GM18907 (cell line): ENCODE data around the gene KRTAP10-5.
"Not testable (repeated sequence)": the region's sequence is repeated elsewhere in the genome, so short reads cannot be mapped to it uniquely, and the experiment has no call there.

Source experiments
- ATAC-seq: cut with Tn5 transposase; IDR thresholded peaks from one replicate; pipeline ENCODE4 v1.9.1; 2021; ENCODE audit warnings: mild to moderate bottlenecking, moderate library complexity; ENCODE audit not compliant: unreplicated experiment

Gene KRTAP10-5

DNA sequence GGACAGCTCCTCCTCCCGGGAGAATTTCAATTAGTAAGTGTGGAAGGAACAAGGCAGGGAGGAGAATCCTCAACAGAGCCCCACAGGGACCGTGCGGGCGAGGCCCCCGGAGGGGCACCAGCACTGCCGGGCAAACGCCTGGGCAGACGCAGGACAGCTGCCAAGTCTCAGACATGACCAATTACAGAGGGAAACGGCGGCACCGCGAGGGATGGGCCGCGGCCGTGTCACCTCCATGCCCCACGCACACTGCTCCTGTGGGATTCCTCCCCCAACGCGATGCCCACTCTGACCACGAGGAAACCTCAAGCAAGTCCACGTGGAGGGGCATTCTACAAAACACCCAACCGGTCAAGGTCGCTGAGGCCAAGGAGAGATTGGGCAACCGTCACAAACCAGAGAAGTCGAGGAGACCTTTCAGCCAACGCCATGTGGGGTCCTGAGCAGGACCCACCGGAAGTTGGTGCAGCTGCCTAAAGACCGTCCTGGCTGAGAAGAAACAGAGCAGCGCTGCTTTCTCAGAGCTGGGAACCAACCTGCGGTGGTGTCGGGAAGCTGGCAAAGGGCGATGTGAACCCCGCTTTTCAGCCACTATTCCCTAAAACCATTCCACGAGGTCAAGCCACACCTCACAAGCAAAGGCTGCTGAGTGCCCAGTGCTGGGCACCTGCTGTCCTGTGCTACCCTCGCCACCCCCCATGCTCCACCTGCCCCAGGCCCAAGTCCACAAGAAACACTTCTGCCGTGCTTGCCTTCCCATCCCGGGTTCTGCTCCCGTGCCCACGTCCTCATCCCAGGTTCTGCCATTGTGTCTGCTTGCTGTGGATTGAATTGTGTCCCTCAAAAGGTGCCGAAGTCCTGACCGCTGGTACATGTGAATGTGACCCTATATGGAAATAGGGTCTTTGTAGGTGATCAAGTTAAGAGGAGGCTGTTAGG is 8.3 kb downstream of the KRTAP10-5 start:
- ATAC-seq = no peak

DNA sequence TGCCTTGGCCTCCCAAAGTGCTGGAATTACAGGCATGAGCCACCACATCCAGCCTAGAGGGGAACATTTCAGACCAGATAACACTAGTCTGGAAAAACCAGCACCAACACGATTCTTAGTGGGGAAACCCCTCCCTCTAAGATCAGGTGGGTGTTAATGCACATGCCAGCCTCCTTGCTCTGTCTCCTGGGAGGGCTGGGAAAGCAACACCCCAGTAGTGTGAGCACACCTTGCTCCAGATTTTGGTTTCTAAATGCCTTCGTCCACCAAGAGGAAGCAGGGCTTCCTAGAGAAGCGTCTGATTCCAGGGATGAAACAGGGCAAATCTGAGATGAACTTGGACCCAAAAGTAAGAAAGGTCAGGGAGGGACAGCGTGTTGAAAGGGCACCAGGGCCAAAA is 9.1 kb downstream of the KRTAP10-5 start:
- ATAC-seq = no peak

DNA sequence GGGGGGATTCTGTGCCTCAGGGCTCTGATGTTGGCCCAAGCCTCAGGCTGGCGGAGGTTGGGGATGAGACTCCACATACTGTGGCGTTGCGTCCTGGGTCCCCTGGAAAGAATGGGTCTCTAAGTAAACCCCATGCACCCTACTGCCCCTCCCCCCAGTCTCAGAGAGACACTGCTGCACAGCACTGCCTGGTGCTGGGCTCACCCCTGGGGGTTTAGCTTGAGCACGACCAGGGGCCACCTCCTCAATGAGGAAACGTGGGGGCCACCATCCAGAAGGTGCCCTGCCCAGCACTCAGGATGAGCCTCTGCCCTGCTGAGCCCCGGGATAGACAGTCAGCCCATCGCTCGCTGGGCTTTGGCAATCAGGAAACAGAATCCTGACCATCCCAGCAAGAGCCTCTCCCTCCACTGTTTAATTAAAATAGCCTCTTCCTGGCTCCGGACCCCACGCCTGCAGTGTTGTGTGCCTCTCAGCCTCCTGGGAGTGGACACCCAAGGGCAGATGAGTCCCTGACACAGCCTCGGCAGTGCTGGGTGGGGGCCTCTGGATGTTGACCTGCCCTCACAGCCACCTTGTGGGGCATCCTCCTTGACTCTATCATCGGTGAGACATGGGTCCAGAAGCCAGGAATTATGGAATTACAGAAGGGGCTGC is 10.4 kb downstream of the KRTAP10-5 start:
- ATAC-seq = no peak

DNA sequence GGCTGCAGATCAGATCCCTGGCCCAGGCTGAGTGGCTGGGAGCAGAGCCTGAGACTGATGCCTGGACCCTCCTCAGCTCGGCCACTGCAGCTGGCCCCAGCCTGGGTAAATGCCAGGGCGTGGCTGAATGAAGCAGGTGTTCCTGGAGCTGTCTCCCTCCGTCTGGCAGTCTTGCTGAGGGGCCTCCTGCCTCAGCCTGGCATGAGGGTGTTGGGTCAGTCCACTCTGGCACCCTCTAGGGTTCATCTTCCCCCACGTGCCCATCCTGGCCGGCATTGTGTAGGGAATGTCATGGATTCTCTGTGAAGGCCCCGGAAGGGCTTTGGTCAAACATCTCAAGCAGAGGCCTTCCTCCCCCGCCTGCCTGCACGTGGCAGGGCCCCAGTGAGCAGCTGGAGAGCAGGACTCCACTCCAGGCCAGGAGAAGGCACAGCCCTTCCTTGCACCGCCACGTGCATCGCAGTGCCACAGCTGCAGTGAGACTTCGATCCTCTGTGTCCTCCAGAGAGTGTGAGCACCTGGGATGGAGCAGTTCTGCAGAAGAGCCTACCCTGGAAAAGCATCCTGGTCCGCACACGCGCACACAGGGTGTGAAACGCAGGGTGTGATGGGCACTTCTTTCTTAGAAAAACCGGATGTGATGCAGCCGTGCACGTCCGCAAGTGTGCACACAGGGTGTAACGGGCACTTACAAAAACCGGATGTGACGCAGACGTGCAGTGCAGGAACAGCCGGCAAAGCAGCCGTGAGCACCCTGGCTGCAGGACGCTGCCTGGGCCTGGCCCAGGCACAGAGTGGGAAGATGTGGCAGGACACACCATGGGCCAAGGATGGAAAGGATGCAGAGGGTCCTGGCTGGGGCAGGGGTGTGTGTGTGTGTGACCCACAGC is 11.5 kb downstream of the KRTAP10-5 start:
- ATAC-seq = no peak

DNA sequence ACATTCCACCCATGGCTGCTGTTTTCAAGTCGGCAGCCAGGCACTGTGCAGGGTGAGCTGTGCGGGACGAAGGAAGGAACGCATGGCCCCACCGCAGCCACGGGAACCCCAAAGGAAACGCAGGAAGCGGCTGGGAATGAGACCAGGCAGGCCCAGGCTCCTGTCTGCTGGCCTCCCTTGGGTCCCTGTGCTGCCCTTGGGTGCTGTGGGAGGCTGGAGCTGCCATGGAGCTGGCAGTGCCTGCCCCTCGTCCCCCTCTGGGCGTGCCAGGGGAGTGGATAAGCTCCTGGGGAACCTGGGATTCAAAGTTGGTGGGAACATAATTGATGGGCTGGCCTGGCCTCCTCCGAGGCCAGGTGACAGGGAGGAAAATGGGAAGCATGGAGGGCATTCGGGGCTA is 12.1 kb downstream of the KRTAP10-5 start:
- ATAC-seq = no peak

- ATAC-seq = no peak
These were observed 12.8 kb downstream of the KRTAP10-5 start for GRCh38 chr21:44567481-44568171.

- no peak for ATAC-seq
These were observed 14.0 kb downstream of the KRTAP10-5 start for GRCh38 chr21:44566403-44566802.

GRCh38 chr21:44564886-44565598 is 15.4 kb downstream of the KRTAP10-5 start:
- ATAC-seq = no peak

DNA sequence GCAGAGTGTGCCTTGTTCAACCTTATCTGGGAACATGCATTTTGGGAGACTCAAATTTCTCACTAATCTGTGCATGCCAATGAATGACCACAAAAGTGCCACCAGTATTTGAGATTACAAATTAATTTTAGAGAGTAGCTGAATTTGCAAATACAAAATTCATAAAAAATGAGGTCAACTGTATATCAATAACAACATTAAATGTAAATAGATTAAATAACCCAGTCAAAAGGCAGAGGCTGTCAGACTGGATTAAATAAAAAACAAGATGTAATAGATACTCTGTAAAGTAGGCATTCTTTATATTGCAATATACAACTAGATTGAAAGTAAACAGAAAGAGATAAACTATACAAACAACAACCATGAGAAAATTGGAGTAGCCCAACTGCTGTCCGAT is 16.3 kb downstream of the KRTAP10-5 start:
- no peak for ATAC-seq

DNA sequence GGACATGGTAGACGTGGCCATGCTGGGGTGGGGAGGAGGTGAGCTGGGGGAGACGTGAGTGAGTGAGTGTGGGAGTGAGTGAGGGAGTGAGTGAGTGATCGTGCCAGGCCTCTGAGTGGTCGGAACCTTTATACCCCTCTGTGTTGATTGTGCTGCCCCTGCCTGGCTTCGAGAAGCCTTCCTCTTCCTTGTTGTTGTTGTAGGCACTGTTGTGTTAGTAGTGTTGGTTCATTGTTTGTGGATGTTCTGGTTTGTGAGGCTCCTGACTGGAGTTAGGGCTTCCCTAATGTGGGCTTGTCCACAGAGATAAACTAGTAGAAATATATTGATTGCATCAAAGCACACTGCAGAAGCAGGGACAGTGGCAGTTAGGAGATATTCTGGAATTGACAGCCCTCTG is 21.7 kb downstream of the KRTAP10-5 start, which contains the start of gene KRTAP10-3:
KRTAP10-3 (minus strand) TSS at position 101 of the 400 bp plus-strand sequence; CDS start at position 21, 80 bp downstream.
- no peak for ATAC-seq

GRCh38 chr21:44558329-44558675 is 22.1 kb downstream of the KRTAP10-5 start:
- ATAC-seq = not testable (repeated sequence)

DNA sequence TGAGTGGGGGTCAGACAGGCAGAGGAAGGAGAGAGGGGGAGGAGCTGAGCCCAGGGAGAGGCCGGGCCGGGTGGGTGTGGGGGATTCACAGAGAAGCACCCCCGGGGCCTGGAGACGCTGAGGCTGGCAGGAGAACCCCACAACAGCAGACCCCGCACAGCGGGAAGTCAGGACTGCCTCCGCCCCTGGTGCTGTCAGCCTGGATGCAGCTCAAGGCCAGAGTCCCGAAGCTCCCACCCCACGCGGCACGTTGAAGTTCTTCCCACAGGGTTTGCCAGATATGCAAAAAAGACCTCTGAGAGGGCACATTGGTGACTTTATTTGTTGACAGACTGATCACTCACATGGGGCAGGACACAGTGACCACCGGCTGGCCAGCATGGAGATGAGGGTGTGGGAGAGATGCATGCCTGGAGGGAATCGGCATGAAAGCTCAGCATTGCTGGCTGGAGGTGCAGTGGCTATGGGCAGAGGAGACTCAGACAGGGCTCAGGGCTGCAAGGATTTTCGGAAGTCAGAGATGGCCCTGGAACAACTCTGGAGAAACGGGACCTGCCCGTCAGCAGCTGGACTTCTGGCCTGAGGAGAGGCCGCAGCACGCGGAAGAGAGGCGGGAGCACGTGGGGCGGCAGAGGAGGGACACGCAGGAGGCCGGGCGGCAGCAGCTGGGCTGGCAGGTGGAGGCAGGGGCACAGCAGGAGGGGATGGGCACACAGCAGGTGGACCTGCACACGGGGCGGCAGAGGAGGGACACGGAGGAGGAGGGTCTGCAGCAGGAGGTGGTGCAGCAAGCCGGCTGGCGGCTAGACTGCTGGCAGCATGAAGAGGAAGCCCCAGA is 22.7 kb downstream of the KRTAP10-5 start:
- no peak for ATAC-seq

- ATAC-seq = no peak
These were observed 23.5 kb downstream of the KRTAP10-5 start for GRCh38 chr21:44556879-44557278.

GRCh38 chr21:44555200-44555875 is 25.1 kb downstream of the KRTAP10-5 start:
- no peak for ATAC-seq

GRCh38 chr21:44552681-44553080 is 27.7 kb downstream of the KRTAP10-5 start:
- no peak for ATAC-seq

- no peak for ATAC-seq
These were observed 28.3 kb downstream of the KRTAP10-5 start for GRCh38 chr21:44552136-44552535.

DNA sequence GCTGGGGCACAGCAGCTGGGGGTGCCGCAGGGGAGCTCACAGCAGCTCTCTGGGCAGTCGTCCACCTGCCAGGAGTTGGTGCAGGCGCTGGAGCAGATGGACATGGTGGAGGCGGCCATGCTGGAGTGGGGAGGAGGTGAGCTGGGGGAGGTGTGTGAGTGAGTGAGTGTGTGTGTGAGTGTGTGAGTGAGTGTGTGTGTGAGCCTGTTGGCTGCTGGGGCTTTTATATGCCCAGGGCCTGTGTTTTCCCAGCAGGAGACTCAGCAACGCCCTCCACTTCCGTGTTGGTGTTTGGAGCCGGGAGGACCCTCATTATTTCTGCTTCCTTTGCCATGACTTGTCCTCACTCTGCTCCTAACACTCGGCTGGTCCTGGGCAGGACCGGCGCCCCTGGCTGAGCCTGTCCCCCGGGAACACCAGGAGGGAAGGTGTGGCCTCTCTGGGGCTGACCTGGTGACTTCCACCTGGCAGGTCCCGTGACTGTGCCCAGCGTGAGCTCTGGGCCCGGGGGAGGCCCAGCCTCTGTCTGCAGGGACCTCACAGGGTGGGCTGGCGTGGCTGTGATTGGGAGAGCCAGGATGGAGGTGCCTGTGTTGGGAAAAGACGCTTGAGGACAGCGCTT is 29.0 kb downstream of the KRTAP10-5 start, which contains the start of gene KRTAP10-2:
KRTAP10-2 (minus strand) TSS at position 166 of the 622 bp plus-strand sequence; CDS start at position 119, 47 bp downstream.
- no peak for ATAC-seq

DNA sequence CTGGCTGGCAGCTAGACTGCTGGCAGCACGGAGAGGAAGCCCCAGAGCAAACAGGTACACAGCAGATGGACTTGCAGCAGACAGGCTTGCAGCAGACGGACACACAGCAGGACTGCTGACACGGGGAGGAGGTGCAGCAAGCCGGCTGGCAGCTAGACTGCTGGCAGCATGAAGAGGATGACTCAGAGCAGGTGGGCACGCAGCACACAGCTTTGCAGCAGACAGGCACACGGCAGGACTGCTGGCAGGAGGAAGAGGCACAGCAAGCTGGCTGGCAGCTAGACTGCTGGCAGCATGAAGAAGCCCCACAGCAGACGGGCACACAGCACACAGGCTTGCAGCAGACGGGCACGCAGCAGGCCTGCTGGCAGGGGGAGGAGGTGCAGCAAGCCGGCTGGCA is 29.6 kb downstream of the KRTAP10-5 start:
- ATAC-seq = no peak
